GM10266 (cell line): ENCODE results near the gene CA7.
A peak's percentile ranks its signal among the peaks of the same experiment; 100 is the strongest.
"Not testable (repeated sequence)": the region's sequence is repeated elsewhere in the genome, so short reads cannot be mapped to it uniquely, and the experiment has no call there.

Source experiments
- DNase-seq: peaks from one replicate; pipeline ENCODE4 v3.0.0; 2012; ENCODE audit errors: extremely low spot score
- TF ChIP-seq, protein P1 (sequence below): IDR thresholded peaks from 2 replicates; pipeline ENCODE4 v1.5.1; 2012; ENCODE audit warnings: mild to moderate bottlenecking, low read depth; ENCODE audit not compliant: control insufficient read depth, insufficient read depth; ENCODE audit errors: missing control alignments

CA7 gene

DNA sequence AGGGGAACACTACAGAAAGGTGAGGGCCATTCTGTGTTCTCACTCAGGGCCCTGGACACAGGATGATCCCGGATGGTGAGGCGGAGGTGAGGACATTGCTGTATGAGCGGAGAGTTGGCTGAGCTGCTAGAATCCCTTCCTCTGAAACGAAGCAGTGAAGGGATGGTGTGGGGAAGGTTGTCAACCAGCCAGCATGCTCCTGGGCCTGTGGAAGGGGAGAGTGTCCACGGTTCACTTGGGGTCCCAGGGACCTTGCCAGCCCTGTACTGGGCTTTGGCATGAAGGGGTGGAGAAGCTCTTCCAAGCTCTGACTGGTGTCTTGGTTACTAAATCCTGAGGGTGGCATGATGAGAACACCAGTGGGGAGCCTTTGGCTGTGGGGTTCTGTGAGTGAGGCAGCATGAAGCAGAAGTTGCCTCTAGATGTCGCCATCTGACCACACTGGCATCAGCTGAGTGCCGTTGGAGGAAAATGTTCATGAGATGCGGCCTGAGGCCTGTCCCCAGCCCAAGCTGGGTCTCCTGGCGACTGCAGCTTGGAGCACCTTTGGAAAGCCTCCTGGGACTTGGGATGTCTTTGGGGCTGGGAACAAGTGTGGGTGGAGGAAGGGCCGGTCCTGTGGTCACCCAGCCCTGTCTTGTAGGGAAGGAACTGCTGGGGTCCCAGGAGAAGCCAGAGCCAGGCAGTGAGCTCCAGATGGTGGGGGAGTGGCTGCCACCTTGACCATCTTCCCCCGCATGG is 50.9 kb downstream of the CA7 start:
- TF ChIP-seq, protein P1, sequence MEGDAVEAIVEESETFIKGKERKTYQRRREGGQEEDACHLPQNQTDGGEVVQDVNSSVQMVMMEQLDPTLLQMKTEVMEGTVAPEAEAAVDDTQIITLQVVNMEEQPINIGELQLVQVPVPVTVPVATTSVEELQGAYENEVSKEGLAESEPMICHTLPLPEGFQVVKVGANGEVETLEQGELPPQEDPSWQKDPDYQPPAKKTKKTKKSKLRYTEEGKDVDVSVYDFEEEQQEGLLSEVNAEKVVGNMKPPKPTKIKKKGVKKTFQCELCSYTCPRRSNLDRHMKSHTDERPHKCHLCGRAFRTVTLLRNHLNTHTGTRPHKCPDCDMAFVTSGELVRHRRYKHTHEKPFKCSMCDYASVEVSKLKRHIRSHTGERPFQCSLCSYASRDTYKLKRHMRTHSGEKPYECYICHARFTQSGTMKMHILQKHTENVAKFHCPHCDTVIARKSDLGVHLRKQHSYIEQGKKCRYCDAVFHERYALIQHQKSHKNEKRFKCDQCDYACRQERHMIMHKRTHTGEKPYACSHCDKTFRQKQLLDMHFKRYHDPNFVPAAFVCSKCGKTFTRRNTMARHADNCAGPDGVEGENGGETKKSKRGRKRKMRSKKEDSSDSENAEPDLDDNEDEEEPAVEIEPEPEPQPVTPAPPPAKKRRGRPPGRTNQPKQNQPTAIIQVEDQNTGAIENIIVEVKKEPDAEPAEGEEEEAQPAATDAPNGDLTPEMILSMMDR, result peak; percentile 90
- DNase-seq, result peak; percentile 71

DNA sequence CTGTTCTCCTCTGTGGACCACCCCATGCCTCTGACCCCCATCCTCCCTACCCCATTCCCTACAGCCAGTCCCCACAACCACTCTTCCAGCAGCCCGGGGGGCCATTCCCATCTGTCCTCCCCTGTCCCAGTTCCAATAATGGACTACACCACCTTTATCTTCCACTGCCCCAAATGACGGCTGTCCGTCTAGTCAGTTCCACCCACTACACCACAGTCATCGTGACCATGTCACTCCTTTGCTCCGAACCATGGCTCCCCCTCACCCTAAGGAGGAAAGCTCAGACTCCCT is 51.4 kb downstream of the CA7 start:
- TF ChIP-seq, protein P1, result no peak
- DNase-seq, result no peak

DNA sequence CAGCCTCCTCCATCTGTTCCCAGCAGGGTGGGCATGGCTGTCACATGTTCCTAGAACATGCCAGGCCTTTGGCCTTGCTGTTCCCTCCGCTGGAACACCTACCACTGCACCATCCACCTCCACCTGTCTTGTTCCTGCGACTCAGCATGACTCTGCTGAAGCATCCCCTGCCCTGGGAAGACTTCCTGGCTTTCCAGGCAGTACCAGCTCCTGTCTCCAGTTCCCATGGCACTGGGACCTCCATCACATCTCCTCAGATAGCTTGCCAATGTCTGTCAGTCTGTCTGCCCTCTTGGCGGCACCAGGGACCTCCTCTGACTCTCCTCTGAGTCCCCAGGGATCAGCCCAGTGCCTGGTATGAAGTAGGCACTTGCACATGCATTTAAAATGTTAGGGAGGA is 51.8 kb downstream of the CA7 start:
- TF ChIP-seq, protein P1, result no peak
- no peak for DNase-seq

DNA sequence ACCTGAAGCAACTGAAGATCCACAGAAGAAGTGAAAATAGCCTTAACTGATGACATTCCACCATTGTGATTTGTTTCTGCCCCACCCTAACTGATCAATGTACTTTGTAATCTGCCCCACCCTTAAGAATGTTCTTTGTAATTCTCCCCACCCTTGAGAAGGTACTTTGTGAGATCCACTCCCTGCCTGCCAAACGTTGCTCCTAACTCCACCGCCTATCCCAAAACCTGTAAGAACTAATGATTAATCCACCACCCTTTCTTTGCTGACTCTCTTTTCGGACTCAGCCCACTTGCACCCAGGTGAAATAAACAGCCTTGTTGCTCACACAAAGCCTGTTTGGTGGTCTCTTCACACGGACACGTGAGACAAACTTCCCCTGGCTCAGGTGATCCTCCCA is 52.5 kb downstream of the CA7 start:
- not testable (repeated sequence) for DNase-seq

DNA sequence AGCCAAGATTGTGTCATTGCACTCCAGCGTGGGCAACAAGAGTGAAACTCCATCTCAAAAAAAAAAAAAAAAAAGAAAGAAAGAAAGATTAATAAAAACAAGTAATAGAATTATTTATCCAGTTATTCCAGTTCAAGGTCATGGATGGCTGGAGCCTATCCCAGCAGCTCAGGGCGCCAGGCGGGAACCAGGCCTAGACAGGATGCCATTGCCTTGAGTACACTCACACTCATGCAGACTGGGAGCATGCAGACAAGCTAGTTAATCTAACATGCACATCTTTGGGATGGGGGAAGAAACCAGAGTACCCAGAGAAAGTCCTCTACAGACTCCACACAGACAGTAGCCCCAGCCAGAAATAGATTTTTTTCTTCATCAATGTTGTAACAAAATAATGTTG is 54.0 kb downstream of the CA7 start:
- TF ChIP-seq, protein P1, result no peak
- DNase-seq, result no peak

DNA sequence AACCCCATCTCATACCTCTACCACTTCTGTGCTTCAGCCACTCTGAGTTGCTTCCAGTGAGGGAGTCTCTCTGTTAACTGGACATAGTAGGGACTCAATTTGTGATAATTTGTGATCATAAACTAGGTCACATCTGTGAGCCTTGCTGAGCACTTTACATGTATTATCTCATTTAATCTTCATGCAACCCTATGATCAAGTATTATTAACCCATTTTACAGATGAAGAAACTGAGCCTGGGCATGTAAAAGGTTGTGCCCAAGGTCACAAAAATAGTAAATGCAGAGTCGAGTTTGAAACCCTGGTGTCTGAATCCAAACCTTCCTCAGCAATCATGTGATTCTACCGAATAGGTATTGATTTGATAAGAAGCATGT is 54.7 kb downstream of the CA7 start:
- TF ChIP-seq, protein P1, result no peak
- no peak for DNase-seq

DNA sequence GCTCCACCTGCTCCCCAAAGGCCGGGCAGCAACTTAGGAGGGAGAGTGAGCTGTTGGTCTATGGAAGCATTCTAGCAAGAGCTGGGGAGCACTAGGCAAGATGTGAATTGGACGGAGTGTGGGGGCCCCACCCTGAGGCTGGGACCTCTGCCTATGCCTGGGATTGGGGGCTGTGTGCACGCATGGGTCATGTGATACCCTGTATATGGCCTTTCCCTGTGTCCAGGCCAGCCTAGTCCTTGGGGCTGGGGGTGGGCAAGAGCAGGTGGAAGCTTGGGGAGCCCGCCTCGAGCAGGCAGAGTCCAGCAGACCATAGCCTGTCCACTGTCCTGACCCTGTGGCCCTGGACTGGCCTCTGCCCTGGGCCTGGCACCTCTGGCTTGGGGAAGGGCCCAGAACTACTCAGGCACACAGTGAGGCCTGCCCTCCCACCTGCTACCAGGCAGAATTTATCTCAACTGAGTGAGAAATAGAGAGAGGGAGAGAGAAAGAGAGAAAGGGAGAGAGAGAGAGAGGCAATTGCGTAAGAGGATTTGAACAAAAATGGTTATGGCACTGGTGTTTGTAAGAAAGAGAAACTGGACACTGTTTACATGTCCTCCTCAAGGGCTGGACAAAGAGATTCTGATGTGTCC is 55.2 kb downstream of the CA7 start:
- no peak for DNase-seq
- TF ChIP-seq, protein P1, result no peak
